K562 (cell line): ENCODE results near the gene IMMP2L. TPM values are rescaled to one million over a fixed set of nuclear protein-coding genes. Genes with fewer than 3 reads are reported as not detected.

Experiments used
- ATAC-seq: fragments of 200-7000 bp; cut with Tn5 transposase; 3 replicates; pipeline ENCODE4 v1.9.1; 2020; ENCODE audit warnings: moderate library complexity
- BruUV-seq: library from RNA; stranded (reverse); fragments of 400-500 nt; replicated peaks from 2 replicates; lab custom pipeline; 2021; lab: Mats Ljungman, UMichigan
- CTCF ChIA-PET: fragments of 300-600 bp; formaldehyde crosslinking; extraction: SDS; loops from one replicate; lab custom pipeline; 2021; ENCODE audit warnings: low intra/inter-chr PET ratio; lab: Yijun Ruan, JAX
- POLR2A ChIA-PET: fragments of 300-600, 350-650 bp; sonication (Branson Sonifier 250); formaldehyde crosslinking; extraction: SDS; loops from one replicate; lab custom pipeline; 2021; ENCODE audit warnings: antibody characterized with exemption, inconsistent platforms; lab: Yijun Ruan, JAX
- DNase-seq, 4 experiments: peaks; one replicate each; pipeline versions ENCODE4 v3.0.0 to v3.0.0-alpha.2; 2011 to 2018; ENCODE audit warnings: low spot score in 3 of 4, mixed read lengths in 3 of 4; ENCODE audit errors: extremely low read depth in 1 of 4
- FAIRE-seq: peaks from 2 replicates; lab custom pipeline; 2011; peaks lifted over from hg19 to GRCh38; lab: Jason Lieb, UNC
- H2AFZ ChIP-seq: 2 replicates; pipeline ENCODE4 v1.6.0; 2011; ENCODE audit warnings: low read depth, low read length, control low read depth, inconsistent platforms
- H3K27ac ChIP-seq: fragments of 200-600 bp; 3 replicates; pipeline ENCODE4 v1.8.0; 2011; ENCODE audit warnings: low read depth, mild to moderate bottlenecking, control low read depth, inconsistent platforms, low read length, moderate library complexity, mixed read lengths; ENCODE audit errors: extremely low read depth
- H3K27me3 ChIP-seq, 2 experiments: fragments of 300-600 bp in 1 of 2; 2 replicates in 1 of 2; 3 replicates in 1 of 2; pipeline versions ENCODE4 v1.6.0 to v1.8.0; 2011; ENCODE audit warnings: inconsistent platforms in 2 of 2, low read length in 2 of 2, mild to moderate bottlenecking in 1 of 2, mixed read lengths in 1 of 2, moderate library complexity in 1 of 2; ENCODE audit not compliant: control insufficient read depth in 2 of 2, insufficient read depth in 2 of 2
- H3K36me3 ChIP-seq: fragments of 300-600 bp; 3 replicates; pipeline ENCODE4 v1.8.0; 2011; ENCODE audit warnings: mild to moderate bottlenecking, low read length, inconsistent platforms; ENCODE audit not compliant: control insufficient read depth, insufficient read depth
- H3K4me1 ChIP-seq, 2 experiments: fragments of 200-600 bp in 1 of 2; replicated peaks in 1 of 2; 2 replicates in 1 of 2; 3 replicates in 1 of 2; pipeline versions ENCODE4 v1.5.1 to v1.8.0; 2011; ENCODE audit warnings: inconsistent platforms in 2 of 2, low read length in 2 of 2, mild to moderate bottlenecking in 1 of 2, mixed read lengths in 1 of 2, moderate library complexity in 1 of 2; ENCODE audit not compliant: control insufficient read depth in 2 of 2, insufficient read depth in 2 of 2
- H3K4me2 ChIP-seq: 2 replicates; pipeline ENCODE4 v1.6.1; 2011; ENCODE audit warnings: low read length, control low read depth, inconsistent platforms, mixed read lengths; ENCODE audit not compliant: insufficient read depth
- H3K4me3 ChIP-seq: fragments of 200-600 bp; sonication (generic), shearing (Covaris generic); 2 replicates; pipeline ENCODE4 v1.5.1; 2016; ENCODE audit warnings: control low read depth, inconsistent platforms
- H3K79me2 ChIP-seq: fragments of 200-600 bp; 3 replicates; pipeline ENCODE4 v1.8.0; 2011; ENCODE audit warnings: low read length, inconsistent platforms; ENCODE audit not compliant: control insufficient read depth, insufficient read depth
- H3K9ac ChIP-seq, 2 experiments: 2 replicates each; pipeline versions ENCODE4 v1.6.0 to v1.6.1; 2011; ENCODE audit warnings: low read depth in 2 of 2, low read length in 2 of 2, control low read depth in 1 of 2, inconsistent platforms in 1 of 2, mild to moderate bottlenecking in 1 of 2, mixed read lengths in 1 of 2; ENCODE audit not compliant: insufficient read depth in 1 of 2
- H3K9me1 ChIP-seq: one replicate; pipeline ENCODE4 v1.6.0; 2011; ENCODE audit warnings: inconsistent platforms, mild to moderate bottlenecking, low read length, moderate library complexity; ENCODE audit not compliant: control insufficient read depth, insufficient read depth
- H3K9me3 ChIP-seq: replicated peaks from 2 replicates; pipeline ENCODE4 v1.5.1; 2011; ENCODE audit warnings: low read depth, low read length, inconsistent platforms; ENCODE audit not compliant: control insufficient read depth, insufficient read depth
- H4K20me1 ChIP-seq: replicated peaks from 2 replicates; pipeline ENCODE4 v1.6.1; 2011; ENCODE audit warnings: low read length, inconsistent platforms, mixed read lengths; ENCODE audit not compliant: control insufficient read depth, insufficient read depth
- CEBPB ChIP-seq: fragments of 450-650 bp; IDR thresholded peaks from 2 replicates; pipeline ENCODE4 v1.6.1; 2016; ENCODE audit warnings: missing genetic modification characterization, missing compliant biosample characterization
- CEBPG ChIP-seq, 3 experiments: fragments of 200-800 bp in 1 of 3; sonication (Bioruptor generic) in 1 of 3; sonication (generic) in 1 of 3; formaldehyde crosslinking in 1 of 3; IDR thresholded peaks in 2 of 3; conservative IDR thresholded peaks in 1 of 3; 2 replicates each; pipeline versions ENCODE4 v1.6.1 to v1.8.0; 2016 to 2022; ENCODE audit warnings: missing compliant biosample characterization in 2 of 3, missing genetic modification characterization in 2 of 3, mild to moderate bottlenecking in 1 of 3, missing genetic modification reagents in 1 of 3
- IRF2 ChIP-seq: sonication (generic); formaldehyde crosslinking; IDR thresholded peaks from 2 replicates; pipeline ENCODE4 v1.8.1; 2022; ENCODE audit warnings: mild to moderate bottlenecking, missing genetic modification reagents
- MTA2 ChIP-seq: fragments of 450-650 bp; IDR thresholded peaks from 2 replicates; pipeline ENCODE4 v1.6.1; 2016; ENCODE audit warnings: low read depth
- PHF21A ChIP-seq: fragments of 450-650 bp; IDR thresholded peaks from 2 replicates; pipeline ENCODE4 v1.6.1; 2017; ENCODE audit warnings: low read depth, borderline replicate concordance
- POLR2AphosphoS5 ChIP-seq: IDR thresholded peaks from 2 replicates; pipeline ENCODE4 v1.6.1; 2011; ENCODE audit warnings: mild to moderate bottlenecking, low read depth, low read length, moderate library complexity; ENCODE audit not compliant: control insufficient read depth, insufficient read depth
- RBM14 ChIP-seq: fragments of 200-400 bp; formaldehyde crosslinking; IDR thresholded peaks from 2 replicates; pipeline ENCODE4 v1.6.1; 2018; ENCODE audit warnings: low read depth, mild to moderate bottlenecking, low read length, moderate library complexity, borderline replicate concordance; ENCODE audit not compliant: insufficient read depth
- SMARCA5 ChIP-seq: fragments of 450-650 bp; IDR thresholded peaks from 2 replicates; pipeline ENCODE4 v1.6.1; 2016
- ZBTB26 ChIP-seq: fragments of 450-650 bp; formaldehyde crosslinking; IDR thresholded peaks from 2 replicates; pipeline ENCODE4 v1.4.0; 2022; ENCODE audit warnings: missing genetic modification characterization
- ZNF134 ChIP-seq: fragments of 250-450 bp; sonication (Bioruptor Pico); conservative IDR thresholded peaks from 2 replicates; pipeline ENCODE4 v1.4.0; 2020
- ZNF217 ChIP-seq: sonication (generic); formaldehyde crosslinking; IDR thresholded peaks from 2 replicates; pipeline ENCODE4 v1.8.0; 2022; ENCODE audit warnings: mild to moderate bottlenecking, missing genetic modification reagents
- WGBS: fragments of 100-300 bp; shearing (Covaris generic); methylation state at CpG from one replicate; pipeline ENCODE4 v1.1.6; 2016; ENCODE audit warnings: low coverage, mixed read lengths; ENCODE audit not compliant: insufficient coverage; ENCODE audit errors: missing lambda C conversion rate; 5-methylcytosine and 5-hydroxymethylcytosine counted together
- in situ Hi-C: fragments of 300-500 bp; cut with MboI; formaldehyde crosslinking; loops from 4 replicates; pipeline ENCODE4 v1.15.0; 2018; ENCODE audit warnings: inconsistent platforms, mixed read lengths
- intact Hi-C: fragments of 100-400 bp; cut with micrococcal nuclease; formaldehyde crosslinking; loops from 2 replicates; pipeline ENCODE4 v1.14.2; 2022
- polyA plus RNA-seq, 8 experiments: library from polyadenylated mRNA; depleted of rRNA in 4 of 8; stranded (reverse) in 5 of 8; unstranded in 3 of 8; fragments of >200 nt; fragmentation: Nextera tagmentation in 2 of 8; fragmentation: Illumina TruSeq in 1 of 8; extraction: Ambion mirVana in 2 of 8; extraction: Trizol in 1 of 8; gene quantifications; 2 replicates each; pipeline versions ENCODE4 v1.2.1 to v1.2.3, GENCODE V29; 2011 to 2014; ENCODE audit warnings: inconsistent platforms in 1 of 8, missing spikeins in 1 of 8
- total RNA-seq, 7 experiments: library from RNA; depleted of rRNA in 6 of 7; stranded (reverse); fragments of >200 nt in 6 of 7; fragmentation: Illumina TruSeq in 2 of 7; extraction: Trizol in 2 of 7; gene quantifications; 2 replicates each; pipeline versions ENCODE4 v1.2.1 to v1.2.3, GENCODE V29; 2011 to 2021; ENCODE audit warnings: low replicate concordance in 1 of 7

Gene IMMP2L
- total and polyA plus RNA-seq, 9 of the 15 experiments (the other 6 are each of a cell fraction or from before 2014, with no cell fraction given): 29.7 to 116 (median 53.0) TPM

- TF ChIP-seq ZBTB26: no peak
- TF ChIP-seq, all 486 proteins: peak for 4
Observed at GRCh38 chr7:110676785-110677184, 885.5 kb downstream of the IMMP2L start (continued).

GRCh38 chr7:110675383-110676103 is 886.7 kb downstream of the IMMP2L start:
- H3K27ac ChIP-seq: no peak overlapping the region
- intact Hi-C loops (no loop called here), in situ Hi-C loops (no loop called here)
- H3K4me3 ChIP-seq: no peak overlapping the region
- no peak overlapping the region for H3K9ac ChIP-seq
- no peak for DNase-seq
- POLR2A ChIA-PET: no interaction called here
- FAIRE-seq: no peak
- H3K9me3 ChIP-seq: no peaks in the 10 kb centered on the region
- no peaks in the 10 kb centered on the region for H3K27me3 ChIP-seq
- no peaks in the 10 kb centered on the region for H3K79me2 ChIP-seq
- H3K9me1 ChIP-seq: no peaks in the 10 kb centered on the region
- H3K4me2 ChIP-seq: no peak overlapping the region
- no TSS peak for BruUV-seq
- H3K36me3 ChIP-seq: no peaks in the 10 kb centered on the region
- H4K20me1 ChIP-seq: no peaks in the 10 kb centered on the region
- TF ChIP-seq RBM14: no peak
- no peak for TF ChIP-seq PHF21A
- TF ChIP-seq ZNF134 (CRISPR knock-in tag): no peak
- no peak for TF ChIP-seq MTA2
- TF ChIP-seq IRF2 (CRISPR knock-in tag): no peak
- no peak for TF ChIP-seq SMARCA5
- TF ChIP-seq CEBPG (CRISPR knock-in tag; IDR thresholded peaks at IDR 0.05): no peak
- no peak for TF ChIP-seq CEBPG (tag; conservative IDR thresholded peaks at IDR 0.05 in 1 of 2, IDR thresholded peaks at IDR 0.05 in 1 of 2)
- TF ChIP-seq POLR2AphosphoS5: no peak
- TF ChIP-seq CEBPB: no peak
- TF ChIP-seq ZNF217 (CRISPR knock-in tag): no peak
- H3K4me1 ChIP-seq: no peaks in the 10 kb centered on the region
- CTCF ChIA-PET: no interaction called here
- 0% methylated on average over 4 of the region's 4 CpGs for WGBS
- ATAC-seq: no peak
- no peak overlapping the region for H2AFZ ChIP-seq
